Measurements from ENCODE around the gene PEX5. TPM values are rescaled to one million over a fixed set of nuclear protein-coding genes. Genes with fewer than 3 reads are reported as not detected.
"Not testable (repeated sequence)": the region's sequence is repeated elsewhere in the genome, so short reads cannot be mapped to it uniquely, and the experiment has no call there.

PEX5 gene
- total RNA-seq, 1 donor from 2014 or later: 25.5 TPM

GRCh38 chr12:7209958-7210357 lies 20.5 kb downstream of the PEX5 start:
- peaks cover 54% of the 10 kb centered on the region for H3K36me3 Mint-ChIP-seq (ENCODE audit: low read depth)
- no peaks in the 10 kb centered on the region for H3K4me1 Mint-ChIP-seq (ENCODE audit: low read depth)
- no peak for DNase-seq (ENCODE audit: low spot score)
- no peaks in the 10 kb centered on the region for H3K27me3 Mint-ChIP-seq (ENCODE audit: low read depth)
- no peak overlapping the region for H3K4me3 Mint-ChIP-seq (ENCODE audit: unreplicated experiment)
- H3K27ac Mint-ChIP-seq (ENCODE audit: unreplicated experiment): no peak overlapping the region
- H3K9me3 Mint-ChIP-seq (ENCODE audit: low read depth): peaks cover 17% of the 10 kb centered on the region
- TF ChIP-seq CTCF (IDR thresholded peaks at IDR 0.05): no peak

GRCh38 chr12:7210642-7211151 lies 21.2 kb downstream of the PEX5 start:
- H3K27me3 Mint-ChIP-seq (ENCODE audit: low read depth): peaks cover 1% of the 10 kb centered on the region
- TF ChIP-seq CTCF (IDR thresholded peaks at IDR 0.05): no peak
- no peak for DNase-seq (ENCODE audit: low spot score)
- no peak overlapping the region for H3K27ac Mint-ChIP-seq (ENCODE audit: unreplicated experiment)
- no peak overlapping the region for H3K4me3 Mint-ChIP-seq (ENCODE audit: unreplicated experiment)
- H3K36me3 Mint-ChIP-seq (ENCODE audit: low read depth): peaks cover 53% of the 10 kb centered on the region
- H3K9me3 Mint-ChIP-seq (ENCODE audit: low read depth): peaks cover 24% of the 10 kb centered on the region
- no peaks in the 10 kb centered on the region for H3K4me1 Mint-ChIP-seq (ENCODE audit: low read depth)

- no peak for DNase-seq (ENCODE audit: low spot score)
- H3K27me3 Mint-ChIP-seq (ENCODE audit: low read depth): peaks cover 5% of the 10 kb centered on the region
- H3K4me3 Mint-ChIP-seq (ENCODE audit: unreplicated experiment): no peak overlapping the region
- H3K27ac Mint-ChIP-seq (ENCODE audit: unreplicated experiment): no peak overlapping the region
- H3K4me1 Mint-ChIP-seq (ENCODE audit: low read depth): no peaks in the 10 kb centered on the region
- H3K36me3 Mint-ChIP-seq (ENCODE audit: low read depth): peaks cover 40% of the 10 kb centered on the region
- TF ChIP-seq CTCF (IDR thresholded peaks at IDR 0.05): no peak
- peaks cover 24% of the 10 kb centered on the region for H3K9me3 Mint-ChIP-seq (ENCODE audit: low read depth)
Observed at GRCh38 chr12:7212678-7213077, 23.2 kb downstream of the PEX5 start.

- H3K4me3 Mint-ChIP-seq (ENCODE audit: unreplicated experiment); DNase-seq (ENCODE audit: low spot score); H3K27ac Mint-ChIP-seq (ENCODE audit: unreplicated experiment); H3K27me3 Mint-ChIP-seq (ENCODE audit: low read depth); H3K4me1 Mint-ChIP-seq (ENCODE audit: low read depth): not testable (repeated sequence)
- peaks cover 24% of the 10 kb centered on the region for H3K9me3 Mint-ChIP-seq (ENCODE audit: low read depth)
- H3K36me3 Mint-ChIP-seq (ENCODE audit: low read depth): peaks cover 32% of the 10 kb centered on the region
Observed at GRCh38 chr12:7213745-7214144, 24.3 kb downstream of the PEX5 start.

- Mint-ChIP-seq H3K9me3 (ENCODE audit: low read depth) (peaks cover 10% of the 10 kb centered on the region), H3K36me3 (ENCODE audit: low read depth) (peaks cover 5% of the 10 kb centered on the region), H3K27me3 (ENCODE audit: low read depth) (peaks cover 5% of the 10 kb centered on the region), H3K4me1 (ENCODE audit: low read depth) (no peaks in the 10 kb centered on the region), H3K27ac (ENCODE audit: unreplicated experiment) (no peak overlapping the region), H3K4me3 (ENCODE audit: unreplicated experiment) (no peak overlapping the region)
- DNase-seq (ENCODE audit: low spot score): no peak
- TF ChIP-seq CTCF (IDR thresholded peaks at IDR 0.05): no peak
Observed at GRCh38 chr12:7217475-7218069, 28.1 kb downstream of the PEX5 start.
